GM10266 (cell line): ENCODE measurements around the gene TACC3.

ENCODE experiments used
- DNase-seq: peaks from one replicate; pipeline ENCODE4 v3.0.0; 2012; ENCODE audit errors: extremely low spot score
- TF ChIP-seq, protein P1 (sequence below): IDR thresholded peaks from 2 replicates; pipeline ENCODE4 v1.5.1; 2012; ENCODE audit warnings: mild to moderate bottlenecking, low read depth; ENCODE audit not compliant: control insufficient read depth, insufficient read depth; ENCODE audit errors: missing control alignments

TACC3 gene

GRCh38 chr4:1777822-1778641, 56.7 kb downstream of the TACC3 start:
- no peak for DNase-seq
- TF ChIP-seq, protein P1, sequence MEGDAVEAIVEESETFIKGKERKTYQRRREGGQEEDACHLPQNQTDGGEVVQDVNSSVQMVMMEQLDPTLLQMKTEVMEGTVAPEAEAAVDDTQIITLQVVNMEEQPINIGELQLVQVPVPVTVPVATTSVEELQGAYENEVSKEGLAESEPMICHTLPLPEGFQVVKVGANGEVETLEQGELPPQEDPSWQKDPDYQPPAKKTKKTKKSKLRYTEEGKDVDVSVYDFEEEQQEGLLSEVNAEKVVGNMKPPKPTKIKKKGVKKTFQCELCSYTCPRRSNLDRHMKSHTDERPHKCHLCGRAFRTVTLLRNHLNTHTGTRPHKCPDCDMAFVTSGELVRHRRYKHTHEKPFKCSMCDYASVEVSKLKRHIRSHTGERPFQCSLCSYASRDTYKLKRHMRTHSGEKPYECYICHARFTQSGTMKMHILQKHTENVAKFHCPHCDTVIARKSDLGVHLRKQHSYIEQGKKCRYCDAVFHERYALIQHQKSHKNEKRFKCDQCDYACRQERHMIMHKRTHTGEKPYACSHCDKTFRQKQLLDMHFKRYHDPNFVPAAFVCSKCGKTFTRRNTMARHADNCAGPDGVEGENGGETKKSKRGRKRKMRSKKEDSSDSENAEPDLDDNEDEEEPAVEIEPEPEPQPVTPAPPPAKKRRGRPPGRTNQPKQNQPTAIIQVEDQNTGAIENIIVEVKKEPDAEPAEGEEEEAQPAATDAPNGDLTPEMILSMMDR = no peak

DNA sequence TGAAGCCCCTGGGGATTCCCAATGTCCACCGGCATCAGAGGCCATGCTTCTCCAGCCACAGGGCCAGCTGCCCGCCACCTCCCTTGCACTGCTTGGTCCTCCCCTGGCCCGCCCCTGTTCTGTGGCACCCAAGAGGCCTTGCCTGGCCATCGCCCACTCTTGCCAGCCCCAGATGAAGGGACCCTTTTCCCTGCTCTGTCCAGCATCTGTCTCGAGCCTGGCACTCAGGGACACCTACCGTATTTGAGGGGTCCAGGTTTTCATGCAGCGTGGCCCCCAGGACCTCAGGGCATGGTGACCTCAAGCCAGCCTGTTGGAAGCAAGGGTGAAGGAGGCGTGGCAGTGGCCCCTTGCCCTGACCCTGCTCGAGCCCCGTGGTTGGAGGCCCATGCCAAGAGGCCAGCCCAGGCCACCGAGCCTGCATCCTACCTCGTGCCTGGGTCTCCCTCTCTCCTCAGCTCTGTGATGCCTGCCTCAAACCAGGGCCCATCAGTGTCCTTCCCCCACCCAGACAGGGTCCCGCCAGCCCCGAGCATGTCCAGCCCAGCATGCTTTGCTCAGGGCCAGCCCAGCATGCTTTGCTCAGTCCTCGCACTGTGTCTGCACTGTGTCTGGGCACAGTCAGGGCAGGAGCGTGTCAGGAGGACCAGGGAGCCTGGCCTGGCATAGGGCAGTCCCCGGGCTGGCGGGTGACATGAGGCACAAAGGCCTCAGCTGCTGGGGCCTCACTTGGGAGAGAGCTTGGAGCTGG, 57.5 kb downstream of the TACC3 start:
- DNase-seq = no peak
- TF ChIP-seq, protein P1 = no peak

- TF ChIP-seq, protein P1 = no peak
- DNase-seq = no peak
These were observed 58.5 kb downstream of the TACC3 start for GRCh38 chr4:1779588-1780382.

DNA sequence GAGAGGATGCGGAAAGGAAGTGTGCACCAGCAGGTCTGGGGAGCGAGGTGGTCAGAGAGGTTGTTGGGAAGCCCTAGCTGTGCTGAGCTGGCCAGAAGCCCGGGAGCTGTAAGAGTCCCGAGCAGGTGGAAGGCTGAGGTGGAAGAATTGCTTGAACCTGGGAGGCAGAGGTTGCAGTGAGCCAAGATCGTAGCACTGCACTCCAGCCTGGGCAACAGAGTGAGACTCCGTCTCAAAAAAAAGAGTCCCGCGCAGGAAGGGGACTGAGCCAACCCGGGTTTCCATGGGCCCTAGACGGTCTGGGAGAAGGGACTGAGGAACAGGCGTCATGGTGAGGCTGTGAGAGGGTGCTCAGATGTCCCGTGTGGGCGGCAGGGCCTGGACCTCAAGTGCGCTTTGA, 59.1 kb downstream of the TACC3 start:
- TF ChIP-seq, protein P1 = no peak
- no peak for DNase-seq

- DNase-seq = no peak
- TF ChIP-seq, protein P1 = no peak
These were observed 61.7 kb downstream of the TACC3 start for GRCh38 chr4:1783015-1783414.

DNA sequence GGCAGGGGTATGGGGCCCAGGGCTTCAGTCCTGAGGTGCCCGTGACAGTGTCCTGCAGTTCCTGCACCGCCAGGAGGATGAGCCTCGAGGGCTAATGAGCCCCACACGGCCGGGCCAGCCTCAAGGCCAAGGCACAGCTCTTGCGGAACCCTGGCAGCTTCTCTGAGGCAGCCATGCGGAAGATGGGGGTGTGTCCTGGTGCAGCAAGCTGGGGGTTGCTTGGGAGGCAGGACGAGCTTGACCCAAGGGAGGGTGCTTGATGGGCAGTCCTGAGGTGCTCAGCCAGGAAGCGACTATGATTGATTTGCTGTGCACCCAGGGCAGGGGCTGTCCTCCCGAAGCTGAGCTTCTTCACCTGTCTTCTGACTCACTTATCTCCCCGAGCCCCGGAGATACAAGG, 62.6 kb downstream of the TACC3 start:
- no peak for DNase-seq
- TF ChIP-seq, protein P1 = no peak
